Measurements from ENCODE around the gene IRAK3.
A peak's percentile ranks its signal among the peaks of the same experiment; 100 is the strongest.
"Not testable (repeated sequence)": the region's sequence is repeated elsewhere in the genome, so short reads cannot be mapped to it uniquely, and the experiment has no call there.

The IRAK3 gene

GRCh38 chr12:66170606-66171005 lies 18.4 kb upstream of the IRAK3 start:
- no peak for DNase-seq

- not testable (repeated sequence) for DNase-seq
Observed at GRCh38 chr12:66174391-66175325, 14.4 kb upstream of the IRAK3 start.

- DNase-seq, result no peak
Observed at GRCh38 chr12:66176105-66176900, 12.7 kb upstream of the IRAK3 start.

GRCh38 chr12:66182956-66183355 lies 6.1 kb upstream of the IRAK3 start:
- DNase-seq, result no peak

- DNase-seq, result not testable (repeated sequence)
Observed at GRCh38 chr12:66184822-66185221, 4.2 kb upstream of the IRAK3 start.

GRCh38 chr12:66187036-66187435 lies 2.0 kb upstream of the IRAK3 start:
- peak in 1 of 2 experiments; percentile 17 for DNase-seq

- DNase-seq, result no peak
Observed at GRCh38 chr12:66187821-66188220, 1.2 kb upstream of the IRAK3 start.

- peak in 1 of 2 experiments; percentile 42 for DNase-seq
Observed at GRCh38 chr12:66189486-66189843, 451 bp downstream of the IRAK3 start.

- DNase-seq, result no peak
Observed at GRCh38 chr12:66189889-66190288, 875 bp downstream of the IRAK3 start.

- peak; percentile 67 to 74 for DNase-seq
Observed at GRCh38 chr12:66190519-66191370, 1.7 kb downstream of the IRAK3 start.

- DNase-seq, result no peak
Observed at GRCh38 chr12:66191547-66192126, 2.6 kb downstream of the IRAK3 start.

- DNase-seq, result no peak
Observed at GRCh38 chr12:66194122-66194521, 5.1 kb downstream of the IRAK3 start.

GRCh38 chr12:66195242-66195641 lies 6.2 kb downstream of the IRAK3 start:
- no peak for DNase-seq

GRCh38 chr12:66196806-66197205 lies 7.8 kb downstream of the IRAK3 start:
- no peak for DNase-seq

GRCh38 chr12:66197495-66197921 lies 8.5 kb downstream of the IRAK3 start:
- no peak for DNase-seq

GRCh38 chr12:66199141-66199540 lies 10.1 kb downstream of the IRAK3 start:
- DNase-seq, result no peak

GRCh38 chr12:66199831-66200509 lies 11.0 kb downstream of the IRAK3 start:
- DNase-seq, result no peak

- DNase-seq, result no peak
Observed at GRCh38 chr12:66203820-66204219, 14.8 kb downstream of the IRAK3 start.

GRCh38 chr12:66206141-66206540 lies 17.1 kb downstream of the IRAK3 start:
- DNase-seq, result no peak

- DNase-seq, result peak; percentile 27 to 28
Observed at GRCh38 chr12:66210840-66211239, 21.8 kb downstream of the IRAK3 start.

- peak; percentile 6 to 31 for DNase-seq
Observed at GRCh38 chr12:66211573-66211972, 22.6 kb downstream of the IRAK3 start.

- not testable (repeated sequence) for DNase-seq
Observed at GRCh38 chr12:66213011-66213410, 24.0 kb downstream of the IRAK3 start.

Measured in Kasumi-1 (cell line).